IMR-90 (cell line): ENCODE results near the gene MXRA5. TPM values are rescaled to one million over a fixed set of nuclear protein-coding genes. Genes with fewer than 3 reads are reported as not detected.
"Not testable (repeated sequence)": the region's sequence is repeated elsewhere in the genome, so short reads cannot be mapped to it uniquely, and the experiment has no call there.

Source experiments
- ATAC-seq: fragments of 200-7000 bp; cut with Tn5 transposase; 2 replicates; pipeline ENCODE4 v1.9.1; 2020; ENCODE audit warnings: low read depth, mild to moderate bottlenecking, moderate library complexity
- BruUV-seq: library from RNA; stranded (reverse); fragments of 400-500 nt; replicated peaks from 2 replicates; lab custom pipeline; 2021; lab: Mats Ljungman, UMichigan
- CTCF ChIA-PET: fragments of 300-600 bp; formaldehyde crosslinking; extraction: SDS; loops from one replicate; lab custom pipeline; 2021; ENCODE audit warnings: antibody characterized with exemption; lab: Yijun Ruan, JAX
- POLR2A ChIA-PET: fragments of 300-600 bp; sonication (Branson Sonifier 250); formaldehyde crosslinking; loops from one replicate; lab custom pipeline; 2022; ENCODE audit warnings: antibody characterized with exemption; ENCODE audit not compliant: unreplicated experiment; lab: Charles Lee
- DNase-seq: peaks from one replicate; pipeline ENCODE4 v3.0.0; 2013
- H2AFZ ChIP-seq: replicated peaks from 2 replicates; pipeline ENCODE3; 2013; ENCODE audit warnings: low read length, mild to moderate bottlenecking; ENCODE audit not compliant: poor library complexity
- H2AK5ac ChIP-seq: 2 replicates; pipeline ENCODE4 v1.6.1; 2013; ENCODE audit warnings: low read depth, low read length, inconsistent platforms
- H2AK9ac ChIP-seq: replicated peaks from 2 replicates; pipeline ENCODE3; 2013; ENCODE audit warnings: mild to moderate bottlenecking, low read depth, low read length, moderate library complexity; ENCODE audit not compliant: poor library complexity
- H2BK120ac ChIP-seq: 2 replicates; pipeline ENCODE4 v1.6.1; 2013; ENCODE audit warnings: low read depth, low read length, inconsistent platforms
- H2BK15ac ChIP-seq: 3 replicates; pipeline ENCODE4 v1.6.1; 2013; ENCODE audit warnings: low read depth, low read length, inconsistent platforms
- H2BK20ac ChIP-seq: 2 replicates; pipeline ENCODE4 v1.6.1; 2013; ENCODE audit warnings: low read depth, mild to moderate bottlenecking, inconsistent platforms, low read length, moderate library complexity
- H2BK5ac ChIP-seq: 2 replicates; pipeline ENCODE4 v1.6.1; 2013; ENCODE audit warnings: mild to moderate bottlenecking, low read depth, low read length, inconsistent platforms; ENCODE audit not compliant: poor library complexity, severe bottlenecking
- H3K14ac ChIP-seq: replicated peaks from 2 replicates; pipeline ENCODE4 v1.6.1; 2013; ENCODE audit warnings: low read depth, low read length, inconsistent platforms
- H3K18ac ChIP-seq: 2 replicates; pipeline ENCODE4 v1.6.1; 2013; ENCODE audit warnings: low read depth, low read length, control low read depth
- H3K23ac ChIP-seq: 2 replicates; pipeline ENCODE4 v1.6.1; 2013; ENCODE audit warnings: low read depth, low read length, inconsistent platforms
- H3K27ac ChIP-seq: 2 replicates; pipeline ENCODE4 v1.5.1; 2013; ENCODE audit warnings: mild to moderate bottlenecking, control low read depth, low read length; ENCODE audit not compliant: insufficient read depth
- H3K27me3 ChIP-seq: 2 replicates; pipeline ENCODE4 v1.6.1; 2013; ENCODE audit warnings: low read length; ENCODE audit not compliant: control insufficient read depth, insufficient read depth
- H3K36me3 ChIP-seq: 2 replicates; pipeline ENCODE4 v1.6.1; 2013; ENCODE audit warnings: low read length, mixed read lengths; ENCODE audit not compliant: control insufficient read depth, insufficient read depth
- H3K4ac ChIP-seq: 2 replicates; pipeline ENCODE4 v1.6.1; 2013; ENCODE audit warnings: low read depth, low read length, inconsistent platforms
- H3K4me1 ChIP-seq: 2 replicates; pipeline ENCODE4 v1.6.1; 2013; ENCODE audit warnings: low read length, mixed read lengths; ENCODE audit not compliant: control insufficient read depth, insufficient read depth
- H3K4me2 ChIP-seq: 2 replicates; pipeline ENCODE4 v1.6.1; 2013; ENCODE audit warnings: low read depth, mild to moderate bottlenecking, control low read depth, low read length, moderate library complexity
- H3K4me3 ChIP-seq: 2 replicates; pipeline ENCODE4 v1.5.1; 2013; ENCODE audit warnings: low read depth, mild to moderate bottlenecking, control low read depth, low read length, moderate library complexity; ENCODE audit not compliant: insufficient read depth
- H3K56ac ChIP-seq: 2 replicates; pipeline ENCODE4 v1.6.1; 2013; ENCODE audit warnings: low read length, inconsistent platforms; ENCODE audit not compliant: insufficient read depth; ENCODE audit errors: extremely low read depth
- H3K79me1 ChIP-seq, 2 experiments: 2 replicates each; pipeline ENCODE4 v1.6.1; 2013; ENCODE audit warnings: low read length in 2 of 2, inconsistent platforms in 1 of 2, low read depth in 1 of 2
- H3K9ac ChIP-seq: 2 replicates; pipeline ENCODE4 v1.6.1; 2013; ENCODE audit warnings: low read depth, low read length, control low read depth
- H3K9me1 ChIP-seq: 2 replicates; pipeline ENCODE4 v1.6.1; 2013; ENCODE audit warnings: low read length, inconsistent platforms; ENCODE audit not compliant: insufficient read depth
- H3K9me3 ChIP-seq: 2 replicates; pipeline ENCODE4 v1.6.1; 2013; ENCODE audit warnings: low read length; ENCODE audit not compliant: control insufficient read depth, insufficient read depth
- H4K20me1 ChIP-seq: 2 replicates; pipeline ENCODE4 v1.6.1; 2013; ENCODE audit warnings: low read length, inconsistent platforms; ENCODE audit not compliant: insufficient read depth
- H4K5ac ChIP-seq: 2 replicates; pipeline ENCODE4 v1.6.1; 2013; ENCODE audit warnings: mild to moderate bottlenecking, low read depth, low read length, control low read depth
- H4K8ac ChIP-seq, 2 experiments: 2 replicates each; pipeline ENCODE4 v1.6.1; 2013; ENCODE audit warnings: low read depth in 2 of 2, low read length in 2 of 2, control low read depth in 1 of 2, inconsistent platforms in 1 of 2
- H4K91ac ChIP-seq: 2 replicates; pipeline ENCODE4 v1.6.1; 2013; ENCODE audit warnings: low read depth, low read length, inconsistent platforms; ENCODE audit not compliant: insufficient read depth
- WGBS, 2 experiments: methylation state at CpG; one replicate each; pipeline versions ENCODE4 v1.1.5 to v1.1.7; 2013; ENCODE audit warnings: missing lambda C conversion rate in 2 of 2; ENCODE audit not compliant: insufficient read length in 1 of 2; ENCODE audit errors: extremely low coverage in 2 of 2; 5-methylcytosine and 5-hydroxymethylcytosine counted together
- dilution Hi-C: fragments of 300-500 bp; cut with HindIII; formaldehyde crosslinking; loops from one replicate; pipeline ENCODE4 v1.14.3; 2018; ENCODE audit warnings: low sequenced_read_pairs; ENCODE audit not compliant: unreplicated experiment
- in situ Hi-C: fragments of 300-500 bp; cut with MboI; formaldehyde crosslinking; loops from 3 replicates; pipeline ENCODE4 v1.14.3; 2019; ENCODE audit warnings: low sequenced_read_pairs, inconsistent platforms, mixed read lengths
- intact Hi-C: fragments of 100-400 bp; cut with micrococcal nuclease; formaldehyde crosslinking; loops from 2 replicates; pipeline ENCODE4 v1.10.0; 2022
- polyA plus RNA-seq, 3 experiments: library from polyadenylated mRNA; depleted of rRNA; stranded (reverse); fragments of >200 nt; gene quantifications; 2 replicates each; pipeline ENCODE4 v1.2.3, GENCODE V29; 2012; ENCODE audit warnings: low replicate concordance in 1 of 3
- total RNA-seq: library from RNA; depleted of rRNA; stranded (reverse); fragments of >200 nt; gene quantifications from 2 replicates; pipeline ENCODE4 v1.2.3, GENCODE V29; 2012

MXRA5 gene
- total and polyA plus RNA-seq, 2 of the 4 experiments (the other 2 are of a cell fraction) = 1.1 to 1.2 TPM

GRCh38 chrX:3352741-3353140, 6.3 kb upstream of the MXRA5 start:
- H3K23ac ChIP-seq = not testable (repeated sequence)

More at GRCh38 chrX:3352741-3353140, 6.3 kb upstream of the MXRA5 start:
- in situ Hi-C loops, H3K9me3 ChIP-seq, dilution Hi-C loops, ATAC-seq, H3K9me1 ChIP-seq, H3K36me3 ChIP-seq, H3K18ac ChIP-seq, H3K9ac ChIP-seq, H3K14ac ChIP-seq, H3K27ac ChIP-seq, BruUV-seq, H2AK5ac ChIP-seq, intact Hi-C loops, CTCF ChIA-PET, H3K4me3 ChIP-seq, H2BK20ac ChIP-seq, H2AFZ ChIP-seq, H3K4me2 ChIP-seq, H4K5ac ChIP-seq, H2BK15ac ChIP-seq, H3K56ac ChIP-seq, H2BK5ac ChIP-seq, POLR2A ChIA-PET, H2AK9ac ChIP-seq, H3K79me1 ChIP-seq, H4K91ac ChIP-seq, H3K4ac ChIP-seq, H3K27me3 ChIP-seq, H4K8ac ChIP-seq, H4K20me1 ChIP-seq, H2BK120ac ChIP-seq, H3K4me1 ChIP-seq, DNase-seq: not testable (repeated sequence)
- no CpG with 5 or more reads among the region's 3 CpGs for WGBS, 2 experiments
